ENCODE results near the gene NKAP.
"Not testable (repeated sequence)": the region's sequence is repeated elsewhere in the genome, so short reads cannot be mapped to it uniquely, and the experiment has no call there.

NKAP gene

DNA sequence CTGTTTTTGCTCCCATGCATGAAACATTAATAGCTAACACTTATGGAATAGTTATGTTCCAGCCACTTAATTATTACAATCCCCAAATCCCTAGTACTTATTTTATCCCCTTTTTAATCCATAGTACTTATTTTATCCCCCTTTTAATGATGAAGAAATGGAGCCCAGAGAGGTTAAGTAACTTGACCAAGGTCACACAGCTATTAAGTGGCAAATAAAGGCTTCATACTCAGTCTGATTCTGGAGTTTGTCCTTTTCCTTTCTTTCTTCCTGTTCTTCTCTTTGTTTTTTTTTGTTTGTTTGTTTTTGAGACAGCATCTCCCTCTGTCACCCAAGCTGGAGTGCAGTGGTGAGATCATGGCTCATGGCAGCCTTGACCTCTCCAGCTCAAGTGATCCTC lies 2.2 kb downstream of the NKAP start:
- in situ Hi-C loops (cut with MboI; ENCODE audit: low sequenced_read_pairs), result no loop called here

DNA sequence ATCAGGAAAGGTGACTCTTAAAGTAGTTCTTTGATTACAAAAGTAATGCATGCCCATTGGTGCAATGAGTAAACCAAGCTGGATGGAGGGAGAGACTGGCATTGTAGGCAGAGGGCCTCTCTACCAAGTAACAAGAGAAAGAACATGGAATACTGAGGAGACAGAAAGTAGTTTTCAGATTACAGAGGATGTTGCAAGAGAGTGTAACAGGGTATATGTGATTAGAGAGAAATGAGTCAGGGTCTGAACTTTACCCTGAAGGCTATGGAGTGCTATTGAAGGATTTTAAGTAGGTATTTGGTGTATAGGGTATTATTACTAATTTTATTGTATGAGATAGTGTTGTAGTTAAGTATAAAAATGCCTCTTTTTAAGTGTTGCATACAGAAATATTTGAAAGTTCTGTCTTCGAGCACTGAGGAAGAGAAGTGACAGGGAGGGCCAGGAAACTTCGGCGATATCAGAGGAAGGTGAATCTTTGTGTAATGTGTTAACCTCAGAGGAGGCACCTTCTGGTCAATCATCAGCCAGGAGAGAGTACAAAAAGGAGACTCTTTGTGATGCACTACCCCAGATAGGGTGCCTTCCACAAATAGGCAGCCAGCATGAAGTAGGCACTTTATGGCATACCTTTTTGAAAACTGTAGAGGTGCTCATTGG lies 8.2 kb downstream of the NKAP start:
- in situ Hi-C loops (cut with MboI; ENCODE audit: low sequenced_read_pairs), result no loop called here

DNA sequence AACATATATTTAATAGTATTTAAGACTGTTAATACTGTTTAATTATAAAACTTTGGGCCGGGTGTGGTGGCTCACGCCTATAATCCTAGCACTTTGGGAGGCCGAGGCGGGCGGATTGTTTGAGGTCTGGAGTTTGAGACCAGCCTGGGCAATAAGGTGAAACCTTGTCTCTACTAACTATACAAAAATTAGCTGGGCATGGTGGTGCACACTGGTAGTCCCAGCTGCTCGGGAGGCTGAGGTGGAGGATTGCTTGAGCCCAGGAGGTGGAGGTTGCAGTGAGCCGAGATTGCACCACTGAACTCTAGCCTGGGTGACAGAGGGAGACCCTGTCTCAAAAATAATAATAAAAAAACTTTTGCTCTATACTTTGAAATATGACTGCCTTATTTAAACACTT lies 21.2 kb downstream of the NKAP start:
- in situ Hi-C loops (cut with MboI; ENCODE audit: low sequenced_read_pairs), result not testable (repeated sequence)

DNA sequence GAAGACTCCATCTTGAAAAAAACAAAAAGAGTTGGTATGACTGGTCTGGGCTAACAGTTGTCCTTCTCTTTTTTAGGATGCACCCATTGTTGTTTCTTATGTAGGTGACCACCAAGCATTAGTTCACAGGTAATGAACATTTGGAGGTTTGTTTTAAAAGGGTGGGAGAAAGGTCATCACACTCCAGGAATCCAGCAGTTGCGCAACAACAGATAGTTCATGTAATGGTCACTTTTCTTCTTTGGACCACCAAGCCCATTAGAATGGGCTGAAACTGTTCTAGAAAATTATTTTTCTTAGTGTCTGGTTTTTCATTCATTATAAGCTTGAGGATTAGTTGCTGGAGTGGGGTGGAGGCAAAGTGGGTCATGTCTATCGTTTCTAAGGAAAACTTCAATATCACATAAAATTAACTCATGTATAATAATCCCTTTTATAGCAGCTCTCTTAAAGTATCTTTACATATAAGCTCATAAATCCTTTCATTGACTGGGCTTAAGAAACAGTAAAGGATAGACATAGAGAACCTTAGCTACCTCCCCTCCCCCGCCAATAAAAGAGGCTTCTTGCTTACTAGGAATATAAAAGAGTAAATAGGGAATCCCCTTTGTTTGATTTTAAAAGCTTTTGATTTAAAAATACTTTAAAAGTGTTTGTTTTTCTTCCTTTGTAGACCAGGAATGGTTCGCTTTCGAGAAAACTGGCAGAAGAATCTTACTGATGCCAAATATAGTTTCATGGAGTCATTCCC lies 23.5 kb downstream of the NKAP start:
- in situ Hi-C loops (cut with MboI; ENCODE audit: low sequenced_read_pairs), result no loop called here

DNA sequence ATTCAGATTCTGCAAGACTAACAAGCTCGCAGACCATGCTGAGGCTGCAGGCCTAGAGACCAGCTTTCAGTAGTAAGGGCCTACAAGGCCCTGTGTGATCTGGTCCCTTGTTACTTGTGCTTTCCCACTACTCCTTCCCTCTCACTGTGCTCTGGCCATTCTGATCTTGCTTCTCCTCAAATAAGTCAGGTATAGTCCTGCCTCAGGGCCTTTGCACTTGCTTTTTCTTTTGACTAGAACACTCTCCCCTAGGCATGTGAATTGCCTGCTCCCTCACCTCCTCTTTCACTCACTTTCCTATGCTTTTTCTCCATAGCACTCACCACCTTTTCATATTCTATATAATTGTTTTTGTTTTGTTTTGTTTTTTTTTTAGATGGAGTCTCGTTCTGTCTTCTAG lies 25.7 kb downstream of the NKAP start:
- in situ Hi-C loops (cut with MboI; ENCODE audit: low sequenced_read_pairs), result no loop called here

DNA sequence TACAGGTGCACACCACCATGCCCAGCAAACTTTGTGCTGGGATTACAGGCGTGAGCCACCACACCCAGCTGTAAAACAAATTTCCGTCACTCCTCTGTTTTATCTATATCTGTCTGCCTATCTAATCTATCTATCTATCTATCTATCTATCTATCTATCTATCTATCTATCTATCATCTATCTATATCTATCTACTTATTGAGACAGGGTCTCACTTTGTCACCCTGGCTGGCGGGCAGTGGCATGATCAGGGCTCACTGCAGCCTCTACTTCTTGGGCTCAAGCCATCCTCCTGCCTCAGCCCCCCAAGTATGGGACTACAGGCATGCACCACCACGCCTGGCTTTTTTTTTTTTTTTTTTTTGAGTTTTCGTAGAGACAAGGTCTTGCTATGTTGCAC lies 27.2 kb downstream of the NKAP start:
- in situ Hi-C loops (cut with MboI; ENCODE audit: low sequenced_read_pairs), result no loop called here

DNA sequence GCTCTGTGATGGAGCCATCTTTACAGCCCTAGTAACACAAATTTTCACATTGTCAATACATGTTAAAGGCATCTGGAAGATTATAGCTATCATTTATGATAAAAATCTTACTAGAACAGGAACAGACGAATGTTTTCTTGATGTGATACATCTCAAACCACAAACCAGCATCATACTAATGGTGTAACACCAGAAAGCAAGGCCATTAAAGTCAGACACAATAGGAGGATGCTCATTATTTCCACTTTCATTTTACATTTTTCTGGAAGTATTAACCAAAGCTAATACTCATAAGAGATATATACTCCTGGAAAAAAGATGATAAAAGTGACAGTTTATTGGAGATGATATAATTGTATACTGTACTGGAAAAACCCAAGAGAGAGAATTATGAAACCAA lies 42.6 kb downstream of the NKAP start:
- in situ Hi-C loops (cut with MboI; ENCODE audit: low sequenced_read_pairs), result no loop called here

DNA sequence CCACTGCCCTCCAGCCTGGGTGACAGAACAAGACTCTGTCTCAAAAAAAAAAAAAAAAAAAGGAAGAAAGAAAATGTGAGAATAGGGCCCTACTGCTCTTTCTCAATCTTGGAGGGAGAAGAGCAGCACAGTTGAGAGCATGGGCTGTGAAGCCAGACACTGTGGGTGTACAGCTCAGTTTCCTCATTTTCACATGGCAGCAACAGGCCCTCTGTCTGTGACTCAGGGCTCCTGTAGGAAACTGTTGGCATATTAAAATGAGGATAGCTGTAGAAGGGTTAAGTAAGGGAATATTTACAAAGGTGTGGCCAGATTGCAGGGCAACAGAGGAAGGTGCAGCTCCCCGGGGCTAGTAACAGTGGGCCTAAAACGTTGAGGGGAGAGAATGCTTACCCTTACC lies 44.4 kb downstream of the NKAP start:
- in situ Hi-C loops (cut with MboI; ENCODE audit: low sequenced_read_pairs), result no loop called here

DNA sequence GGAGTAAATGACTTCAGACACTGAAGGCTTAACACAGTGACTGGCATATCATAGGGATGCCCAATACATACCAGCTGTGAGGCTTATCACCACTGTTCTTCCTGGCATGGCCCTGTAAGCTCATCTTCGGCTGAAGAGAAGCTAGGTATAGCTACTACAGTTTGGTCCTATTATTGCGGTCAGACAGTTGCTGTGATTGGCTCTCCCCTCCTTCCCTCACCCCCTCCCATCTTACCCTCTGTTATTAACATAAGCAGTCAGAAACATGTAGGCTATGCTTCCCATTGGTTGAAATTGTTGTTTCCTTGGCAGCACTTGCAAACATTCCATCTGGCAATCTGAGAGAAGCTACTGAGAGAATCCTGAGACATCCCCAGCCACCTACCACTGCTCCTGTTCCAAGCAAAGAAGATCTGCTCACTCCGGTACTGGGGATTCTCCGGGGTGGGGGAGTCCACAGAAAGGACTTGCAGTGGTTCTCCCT lies 47.7 kb downstream of the NKAP start, which contains the start of gene AKAP14:
Gene AKAP14, plus strand, starts transcription at position 51 of the 484 bp plus-strand sequence. CDS start 7,331 bp downstream, outside the sequence.
- in situ Hi-C loops (cut with MboI; ENCODE audit: low sequenced_read_pairs), result no loop called here

DNA sequence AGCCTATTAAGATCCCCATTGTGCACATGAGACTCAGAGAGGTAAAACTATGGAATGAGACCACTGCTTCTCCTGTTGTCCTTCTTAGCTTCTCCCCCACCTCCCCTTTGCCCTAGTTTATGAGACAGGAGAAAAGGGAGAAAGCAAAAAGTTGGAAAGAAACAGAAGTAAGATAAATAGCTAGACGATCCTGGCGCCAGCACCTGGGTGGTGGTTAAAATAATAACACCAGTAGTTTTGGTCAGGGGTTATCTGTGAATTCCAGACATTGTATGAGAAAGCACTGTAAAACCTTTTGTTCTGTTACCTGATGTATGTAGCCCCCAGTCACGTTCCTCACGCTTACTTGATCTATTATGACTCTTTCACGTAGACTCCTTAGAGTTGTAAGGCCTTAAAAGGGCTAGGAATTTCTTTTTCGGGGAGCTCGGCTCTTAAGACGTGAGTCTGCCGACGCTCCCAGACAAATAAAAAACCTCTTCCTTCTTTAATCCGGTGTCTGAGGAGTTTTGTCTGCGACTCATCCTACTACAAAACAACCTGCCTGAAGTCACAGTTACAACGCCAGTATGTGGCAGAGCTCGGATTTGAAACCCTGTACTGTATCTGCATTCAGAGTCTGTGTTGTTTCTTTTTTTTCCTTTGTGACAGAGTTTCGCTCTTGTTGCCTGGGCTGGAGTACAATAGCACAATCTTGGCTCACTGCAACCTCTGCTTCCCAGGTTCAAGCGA lies 51.4 kb downstream of the NKAP start:
- in situ Hi-C loops (cut with MboI; ENCODE audit: low sequenced_read_pairs), result not testable (repeated sequence)

DNA sequence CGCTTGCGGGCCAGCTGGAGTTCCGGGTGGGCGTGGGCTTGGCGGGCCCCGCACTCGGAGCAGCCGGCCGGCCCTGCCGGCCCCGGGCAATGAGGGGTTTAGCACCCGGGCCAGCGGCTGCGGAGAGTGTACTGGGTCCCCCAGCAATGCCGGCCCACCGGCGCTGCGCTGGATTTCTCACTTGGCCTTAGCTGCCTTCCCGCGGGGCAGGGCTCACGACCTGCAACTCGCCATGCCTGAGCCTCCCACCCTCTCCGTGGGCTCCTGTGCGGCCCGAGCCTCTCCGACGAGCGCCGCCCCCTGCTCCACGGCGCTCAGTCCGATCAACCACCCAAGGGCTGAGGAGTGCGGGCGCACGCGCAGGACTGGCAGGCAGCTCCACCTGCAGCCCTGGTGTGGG lies 52.9 kb downstream of the NKAP start:
- in situ Hi-C loops (cut with MboI; ENCODE audit: low sequenced_read_pairs), result not testable (repeated sequence)

DNA sequence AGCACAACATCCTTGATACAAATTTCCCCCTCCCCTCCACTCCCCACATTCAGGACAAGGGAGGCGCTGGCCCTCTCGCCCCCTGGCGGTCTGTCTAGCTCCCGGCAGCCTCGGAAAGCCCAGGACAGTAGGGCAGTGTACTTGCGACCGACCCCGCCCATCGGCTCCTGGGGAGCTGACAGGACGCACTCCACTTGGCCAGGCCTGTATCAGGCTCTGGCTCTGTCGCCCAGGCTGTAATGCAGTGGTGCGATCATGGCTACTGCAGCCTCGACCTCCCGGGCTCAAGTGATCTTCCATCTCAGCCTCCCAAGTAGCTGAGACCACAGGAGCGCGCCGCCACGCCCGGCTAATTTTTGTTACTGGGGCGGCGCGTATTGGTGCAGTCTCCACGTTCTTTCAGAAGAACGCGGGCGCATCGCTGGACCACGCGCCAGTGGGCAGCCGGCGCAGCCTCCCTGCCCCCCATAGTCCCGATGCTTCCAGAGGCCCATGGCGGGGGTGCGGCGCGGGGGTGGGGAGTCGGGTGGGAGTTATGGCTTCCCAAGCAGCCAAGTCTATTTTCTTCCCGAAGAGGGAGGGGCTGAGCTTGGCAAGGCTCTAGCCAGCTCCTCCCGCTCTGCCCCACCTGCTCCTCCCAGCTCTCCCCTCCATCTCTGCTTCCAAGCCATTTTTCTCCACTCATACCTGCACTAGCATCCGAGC lies 55.7 kb downstream of the NKAP start:
- in situ Hi-C loops (cut with MboI; ENCODE audit: low sequenced_read_pairs), result no loop called here

DNA sequence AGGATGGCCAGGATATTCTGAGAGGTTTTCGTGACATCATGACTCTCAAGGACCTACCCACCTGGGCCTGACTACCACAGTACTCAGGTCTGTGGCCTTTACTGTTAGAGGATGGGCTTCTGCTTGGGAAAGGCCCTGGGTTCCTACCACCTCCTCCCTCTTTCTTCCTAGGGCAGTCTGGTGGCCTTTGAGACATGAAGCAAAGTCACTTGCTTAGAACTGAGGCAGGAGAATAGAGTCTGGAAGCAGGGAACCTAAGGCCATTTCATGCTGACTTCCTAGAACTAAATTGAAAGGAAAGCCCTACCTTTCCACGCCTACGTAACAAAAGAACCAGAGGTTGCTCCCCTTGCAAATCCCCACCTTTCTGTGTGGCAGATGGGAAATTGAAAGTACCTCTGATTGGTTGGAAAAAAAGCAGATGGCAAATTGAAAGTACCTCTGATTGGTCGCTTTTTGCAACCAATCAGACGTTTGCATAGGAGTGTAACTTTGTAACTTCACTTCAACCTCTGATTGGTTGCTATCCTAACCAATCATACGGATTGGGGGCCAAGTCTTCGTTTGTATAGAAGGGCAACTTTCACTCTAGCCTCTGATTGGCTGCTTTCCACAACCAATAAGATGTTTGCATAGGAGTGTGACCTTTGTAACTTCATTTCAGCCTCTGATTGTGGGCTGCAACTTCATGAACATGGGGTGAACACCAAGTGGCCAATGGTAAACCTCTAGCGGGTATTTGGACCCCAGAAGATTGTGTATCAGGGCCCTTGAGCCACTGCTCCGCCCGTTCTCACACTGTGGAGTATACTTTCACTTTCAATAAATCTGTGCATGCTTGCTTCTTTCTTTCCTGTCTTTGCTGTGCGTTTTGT lies 57.8 kb downstream of the NKAP start:
- in situ Hi-C loops (cut with MboI; ENCODE audit: low sequenced_read_pairs), result no loop called here

DNA sequence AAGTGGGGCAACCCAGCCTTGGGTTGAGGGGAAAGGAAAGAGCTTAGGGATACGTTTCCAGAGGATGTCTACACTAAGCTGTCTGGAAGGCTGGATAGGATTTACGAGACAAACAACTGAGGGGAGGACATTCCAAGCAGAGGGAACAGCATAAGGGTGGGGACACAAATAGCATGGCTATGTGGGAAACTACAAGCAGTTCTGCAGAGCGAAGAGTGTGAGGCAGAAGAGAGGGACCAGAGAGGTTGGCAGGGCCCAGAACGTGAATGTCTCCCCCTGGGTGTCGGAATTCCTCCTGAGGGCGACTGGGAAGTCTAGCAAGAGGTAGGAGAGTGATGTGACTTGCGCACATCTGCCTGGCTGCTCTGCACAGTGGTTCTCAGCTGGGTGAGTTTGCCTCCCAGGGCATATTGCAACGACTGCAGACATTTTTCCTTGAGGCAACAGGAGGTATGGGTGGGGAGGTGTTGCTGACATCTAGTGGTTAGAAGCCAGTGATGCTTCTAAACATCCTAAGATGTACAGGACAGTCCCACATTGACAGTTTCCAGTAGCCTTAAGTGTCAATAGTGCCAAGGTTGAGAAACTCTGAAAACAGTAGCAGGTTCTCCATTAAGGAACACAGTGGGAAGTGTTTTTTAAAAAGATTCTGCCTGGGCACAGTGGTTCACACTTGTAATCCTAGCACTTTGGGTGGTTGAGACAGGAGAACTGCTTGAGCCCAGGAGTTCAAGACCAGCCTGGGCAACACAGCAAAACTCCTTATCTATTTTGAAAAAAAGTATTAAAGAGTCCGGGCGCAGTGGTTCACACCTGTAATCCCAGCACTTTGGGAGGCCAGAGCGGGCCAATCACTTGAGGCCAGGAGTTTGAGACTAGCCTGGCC lies 62.8 kb downstream of the NKAP start:
- in situ Hi-C loops (cut with MboI; ENCODE audit: low sequenced_read_pairs), result no loop called here

DNA sequence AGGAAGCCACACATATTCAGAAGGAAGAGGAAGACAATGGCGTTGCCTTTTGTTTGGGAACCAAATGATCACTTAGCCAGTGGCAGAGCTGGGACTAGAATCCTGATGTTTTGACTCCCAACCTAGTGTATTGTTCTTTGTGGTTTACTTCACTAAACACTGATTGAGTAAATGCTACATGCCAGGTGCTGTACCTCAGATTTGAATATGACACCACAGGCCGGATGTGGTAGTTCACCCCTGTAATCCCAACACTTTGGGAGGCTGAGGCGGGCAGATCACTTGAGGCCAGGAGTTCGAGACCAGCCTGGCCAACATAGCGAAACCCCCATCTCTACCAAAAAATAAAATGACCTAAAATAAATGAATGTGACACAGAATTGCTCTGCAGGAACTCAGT lies 63.5 kb downstream of the NKAP start:
- in situ Hi-C loops (cut with MboI; ENCODE audit: low sequenced_read_pairs), result no loop called here

DNA sequence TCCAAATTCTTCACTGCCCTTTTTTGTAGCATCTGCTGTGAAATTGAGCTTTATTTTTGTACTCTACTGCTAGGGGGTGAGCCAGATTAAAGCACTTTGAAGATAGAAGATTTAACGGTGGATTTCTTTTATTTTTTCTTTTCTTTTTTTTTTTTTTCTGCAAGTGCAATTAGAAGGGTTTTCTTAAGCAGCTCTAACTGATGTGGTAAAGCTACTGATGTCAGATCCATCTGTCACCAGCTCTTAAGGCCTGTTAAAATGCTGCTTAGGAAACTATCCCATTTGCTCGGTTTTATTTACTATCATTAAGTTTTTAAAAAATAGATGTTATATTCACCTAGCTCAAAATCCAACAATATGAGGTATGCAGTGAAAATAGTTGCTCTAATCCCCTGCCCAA lies 64.8 kb downstream of the NKAP start:
- in situ Hi-C loops (cut with MboI; ENCODE audit: low sequenced_read_pairs), result no loop called here

DNA sequence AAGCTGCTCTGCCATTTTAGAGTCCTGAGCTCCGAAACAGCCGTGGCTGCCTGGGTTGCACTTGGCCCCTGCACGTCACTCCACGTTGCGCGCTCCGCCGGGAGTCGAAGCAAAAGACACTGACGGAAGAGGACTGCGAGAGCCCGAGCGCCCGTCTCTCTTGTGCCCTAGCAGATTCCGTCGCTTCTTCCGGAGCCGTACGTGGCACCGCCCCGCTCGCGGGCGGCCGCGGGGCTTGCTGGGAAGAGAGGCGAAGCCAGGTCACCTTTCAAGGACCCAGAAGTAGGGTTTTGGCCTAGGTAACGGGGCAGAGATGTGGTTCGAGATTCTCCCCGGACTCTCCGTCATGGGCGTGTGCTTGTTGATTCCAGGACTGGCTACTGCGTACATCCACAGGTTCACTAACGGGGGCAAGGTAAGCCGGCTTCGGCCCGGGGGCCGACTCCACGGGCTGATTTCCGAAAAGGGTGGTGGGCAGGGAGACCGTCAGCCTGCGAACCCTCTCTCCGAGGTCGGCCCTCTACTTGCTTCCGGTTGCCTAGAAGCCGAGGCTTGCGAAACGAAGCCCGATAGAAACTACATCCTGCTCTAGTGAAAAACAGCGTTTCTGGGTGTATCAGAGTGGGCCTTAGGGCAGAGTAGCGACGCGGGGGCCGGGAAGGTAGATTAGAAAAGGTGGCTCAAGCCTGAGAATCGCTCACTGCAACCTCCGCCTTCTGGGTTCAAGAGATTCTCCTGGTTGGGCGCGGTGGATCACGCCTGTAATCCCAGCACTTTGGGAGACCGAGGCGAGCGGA lies 71.8 kb downstream of the NKAP start, which contains the start of the genes NDUFA1 and RNF113A:
Gene NDUFA1, plus strand, starts transcription at position 234 of the 797 bp plus-strand sequence. Its CDS starts 80 bp downstream, at position 314.
Gene RNF113A, minus strand, starts transcription at position 135 of the 797 bp plus-strand sequence. Its CDS starts 120 bp downstream, at position 15.
- in situ Hi-C loops (cut with MboI; ENCODE audit: low sequenced_read_pairs), result no loop called here

DNA sequence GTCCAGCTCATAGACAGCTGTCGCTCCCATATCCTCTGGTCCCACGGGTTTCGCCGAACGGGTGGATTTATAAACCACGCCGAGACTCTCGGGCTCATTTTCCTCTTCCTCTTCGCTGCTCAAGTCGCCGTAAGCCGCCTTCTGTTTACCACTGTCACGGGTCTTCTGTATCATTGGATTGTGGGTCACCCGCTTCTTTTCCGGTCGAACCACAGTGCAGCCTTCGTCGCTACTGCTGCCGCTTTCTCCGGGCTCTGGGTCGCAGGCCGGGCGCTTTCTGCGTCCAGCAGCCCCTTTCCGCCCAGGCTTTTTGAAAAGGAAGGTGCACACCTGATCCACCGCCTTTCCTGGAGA lies 72.3 kb downstream of the NKAP start:
- in situ Hi-C loops (cut with MboI; ENCODE audit: low sequenced_read_pairs), result no loop called here
